Peyer's patch (tissue), 4 donors: ENCODE measurements around the gene MECP2.

ENCODE experiments used
- CTCF ChIP-seq, 6 experiments: fragments of 450-650 bp in 4 of 6; fragments of 200-600 bp in 2 of 6; sonication (generic) in 1 of 6; IDR thresholded peaks; one replicate each; pipeline ENCODE4 v1.5.1; 2017 to 2019; ENCODE audit warnings: antibody characterized with exemption in 6 of 6, mild to moderate bottlenecking in 3 of 6, moderate library complexity in 1 of 6
- POLR2A ChIP-seq, 2 donors: fragments of 450-650 bp; IDR thresholded peaks; one replicate each; pipeline ENCODE4 v1.5.1; 2017; ENCODE audit warnings: antibody characterized with exemption in 2 of 2, mild to moderate bottlenecking in 2 of 2, moderate library complexity in 2 of 2

GRCh38 chrX:154113729-154114128 lies 16.2 kb upstream of the MECP2 start:
- TF ChIP-seq CTCF (IDR thresholded peaks at IDR 0.05) (no peak), POLR2A (IDR thresholded peaks at IDR 0.05) (no peak)
